DMS 273 (cell line): ENCODE measurements around the gene FBXL17.

ENCODE experiments used
- DNase-seq: peaks from one replicate; lab custom pipeline; 2025; ENCODE audit not compliant: unreplicated experiment; lab: John Stamatoyannopoulos, UW

The FBXL17 gene

DNA sequence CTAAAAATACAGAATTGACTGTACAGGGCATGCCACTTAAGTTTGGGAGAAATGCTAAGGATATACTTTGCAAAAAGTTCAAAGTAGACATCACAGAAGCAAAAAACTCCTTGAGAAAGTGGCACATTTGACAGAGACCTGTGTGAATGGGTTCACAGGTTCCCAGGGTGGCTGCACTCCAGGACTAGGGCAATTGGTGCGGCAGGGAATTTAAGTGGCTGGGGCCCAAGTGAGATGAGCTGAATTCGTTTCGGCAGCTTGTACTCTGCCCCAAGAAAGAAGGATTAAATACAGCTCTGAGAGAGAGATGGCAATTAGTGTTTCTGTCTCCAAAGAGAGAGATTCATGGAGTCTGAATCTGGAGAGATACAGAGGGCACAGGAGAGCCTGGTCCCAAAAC lies 280.1 kb downstream of the FBXL17 start:
- no peak for DNase-seq

GRCh38 chr5:108101130-108101529 lies 280.8 kb downstream of the FBXL17 start:
- no peak for DNase-seq

- DNase-seq = no peak
Measured at GRCh38 chr5:108094800-108095199, 287.1 kb downstream of the FBXL17 start.

GRCh38 chr5:108093186-108093585 lies 288.7 kb downstream of the FBXL17 start:
- DNase-seq = peak; percentile 40

GRCh38 chr5:108090946-108091345 lies 291.0 kb downstream of the FBXL17 start:
- no peak for DNase-seq

- DNase-seq = peak; percentile 29
Measured at GRCh38 chr5:108084105-108084504, 297.8 kb downstream of the FBXL17 start.

DNA sequence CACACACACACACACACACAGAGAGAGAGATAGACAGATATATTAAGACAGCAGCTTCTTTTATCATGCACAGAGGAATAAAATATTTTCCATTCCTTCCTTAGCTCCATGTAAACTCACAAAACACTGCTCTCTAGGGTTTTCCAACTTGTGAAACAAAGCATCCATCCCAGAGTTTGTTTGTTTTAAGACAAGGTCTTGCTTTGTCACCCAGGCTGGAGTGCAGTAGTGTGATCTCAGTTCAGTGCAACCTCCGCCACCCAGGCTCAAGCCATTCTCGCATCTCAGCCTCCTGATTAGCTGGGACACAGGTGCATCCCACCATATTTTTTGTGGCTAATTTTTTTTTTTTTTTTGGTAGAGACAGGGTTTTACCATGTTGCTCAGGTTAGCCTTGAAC lies 298.7 kb downstream of the FBXL17 start:
- peak; percentile 8 for DNase-seq

DNA sequence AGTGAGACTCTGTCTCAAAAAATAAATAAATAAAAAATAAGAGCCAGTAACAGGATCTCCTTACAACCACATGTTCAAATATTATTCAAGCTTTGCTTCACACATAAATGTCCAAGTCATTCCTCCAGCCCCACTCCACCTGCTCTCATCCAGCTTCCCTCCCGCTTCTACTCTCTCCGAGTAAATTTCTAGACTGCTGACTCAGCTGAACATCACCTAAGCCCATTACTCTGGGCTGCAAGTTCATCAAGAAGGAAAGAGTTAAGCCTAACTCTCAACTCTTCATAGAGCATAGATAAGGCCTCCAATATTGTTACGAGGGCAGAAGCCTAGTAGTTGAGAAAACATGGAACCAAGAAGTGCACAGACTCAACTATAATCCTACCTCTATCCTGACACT lies 300.2 kb downstream of the FBXL17 start:
- no peak for DNase-seq

DNA sequence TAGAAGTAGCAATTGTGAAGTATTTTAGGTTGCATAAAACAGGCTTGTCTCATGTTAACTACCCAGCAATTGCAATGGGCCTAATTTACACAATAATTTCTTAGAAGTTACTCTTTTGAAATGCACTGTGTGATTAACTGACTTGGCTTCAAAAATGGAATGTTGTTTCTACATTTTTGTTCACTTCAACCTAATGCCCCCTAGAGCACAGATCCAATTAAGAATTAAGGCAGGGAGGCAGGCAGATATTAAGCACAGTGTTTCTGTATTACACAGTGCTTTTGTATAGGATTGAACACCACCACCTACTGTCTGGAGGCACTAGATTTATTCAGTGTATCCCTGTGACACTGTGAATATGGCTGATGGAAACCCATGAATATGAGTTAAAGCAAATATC lies 302.1 kb downstream of the FBXL17 start:
- peak; percentile 13 for DNase-seq

DNA sequence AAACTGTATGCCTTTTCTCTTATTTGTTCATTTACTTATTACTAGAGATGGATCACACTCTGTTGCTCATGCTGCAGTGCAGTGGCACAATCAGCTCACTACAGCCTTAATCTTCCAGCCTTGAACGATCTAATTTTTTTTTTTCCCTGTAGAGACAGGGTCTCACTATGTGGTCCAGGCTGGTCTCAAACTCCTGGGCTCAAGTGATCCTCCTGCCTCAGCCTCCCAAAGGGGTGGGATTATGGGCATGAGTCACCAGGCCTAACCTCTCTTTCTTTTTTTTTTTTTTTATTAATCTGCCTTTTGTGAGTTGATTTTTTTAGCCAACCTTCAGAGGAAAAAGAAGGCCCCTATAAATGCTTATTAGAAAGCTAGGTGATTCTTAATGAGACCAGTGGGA lies 303.0 kb downstream of the FBXL17 start:
- no peak for DNase-seq

GRCh38 chr5:108078345-108078744 lies 303.6 kb downstream of the FBXL17 start:
- DNase-seq = no peak

- DNase-seq = no peak
Measured at GRCh38 chr5:108074626-108075025, 307.3 kb downstream of the FBXL17 start.

DNA sequence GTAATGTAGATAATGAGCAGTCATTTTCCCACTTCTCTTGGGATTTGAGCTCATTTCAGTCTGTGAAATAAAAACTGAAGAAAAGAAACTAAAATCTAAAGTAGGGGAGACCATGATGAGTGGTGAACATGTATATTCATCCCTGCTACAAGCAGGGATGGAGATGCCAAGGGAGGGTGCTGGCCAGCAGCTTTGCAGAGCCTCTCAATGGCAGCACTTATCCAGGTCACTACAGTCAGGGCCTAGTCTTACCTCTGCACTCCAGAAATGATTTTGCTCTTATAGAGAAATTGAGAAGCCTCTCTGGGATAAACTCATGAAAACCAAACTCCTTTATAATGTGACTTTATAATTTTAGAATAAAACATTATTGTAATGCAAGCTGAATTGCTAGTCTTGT lies 317.6 kb downstream of the FBXL17 start:
- no peak for DNase-seq

- DNase-seq = no peak
Measured at GRCh38 chr5:108061941-108062340, 320.0 kb downstream of the FBXL17 start.

DNA sequence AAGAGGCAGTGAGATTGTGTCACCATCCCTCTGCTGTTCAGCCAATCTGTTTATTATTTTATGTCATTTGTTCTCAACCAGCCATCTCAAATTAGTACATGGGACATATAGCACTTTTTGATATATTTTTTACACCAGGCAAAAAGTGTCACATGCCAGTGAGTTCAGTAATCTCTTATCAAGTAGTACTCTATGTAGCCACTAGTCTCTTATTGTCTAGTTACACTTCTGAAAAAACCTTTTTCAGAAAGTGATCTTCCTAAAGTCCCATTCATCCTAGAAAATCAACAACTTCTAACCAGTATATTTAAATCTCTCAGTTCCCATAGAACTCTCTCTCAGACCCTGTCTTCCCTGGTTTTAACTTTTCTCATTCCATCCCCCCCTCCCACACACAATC lies 321.6 kb downstream of the FBXL17 start:
- no peak for DNase-seq

- peak; percentile 4 for DNase-seq
Measured at GRCh38 chr5:108059334-108059733, 322.6 kb downstream of the FBXL17 start.

DNA sequence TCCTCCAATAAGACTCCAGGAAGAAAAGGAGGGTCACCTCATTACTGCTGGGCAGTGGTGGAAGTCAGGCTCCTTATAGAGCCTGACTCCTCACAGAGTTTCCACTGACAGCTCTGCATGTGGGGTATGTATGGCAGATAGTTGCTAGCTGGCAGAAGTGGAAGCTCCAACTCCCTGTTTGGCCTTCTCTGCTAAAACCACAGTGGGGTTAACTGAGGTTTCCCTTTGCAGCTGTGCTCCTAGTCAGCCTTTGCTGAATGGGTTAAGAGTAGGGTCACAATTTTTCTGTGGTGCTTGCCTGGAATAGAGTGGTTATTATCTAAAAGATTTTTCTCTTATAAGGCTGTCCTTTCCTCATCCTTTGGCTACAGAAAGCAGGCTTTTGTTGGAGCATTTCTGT lies 327.5 kb downstream of the FBXL17 start:
- no peak for DNase-seq

DNA sequence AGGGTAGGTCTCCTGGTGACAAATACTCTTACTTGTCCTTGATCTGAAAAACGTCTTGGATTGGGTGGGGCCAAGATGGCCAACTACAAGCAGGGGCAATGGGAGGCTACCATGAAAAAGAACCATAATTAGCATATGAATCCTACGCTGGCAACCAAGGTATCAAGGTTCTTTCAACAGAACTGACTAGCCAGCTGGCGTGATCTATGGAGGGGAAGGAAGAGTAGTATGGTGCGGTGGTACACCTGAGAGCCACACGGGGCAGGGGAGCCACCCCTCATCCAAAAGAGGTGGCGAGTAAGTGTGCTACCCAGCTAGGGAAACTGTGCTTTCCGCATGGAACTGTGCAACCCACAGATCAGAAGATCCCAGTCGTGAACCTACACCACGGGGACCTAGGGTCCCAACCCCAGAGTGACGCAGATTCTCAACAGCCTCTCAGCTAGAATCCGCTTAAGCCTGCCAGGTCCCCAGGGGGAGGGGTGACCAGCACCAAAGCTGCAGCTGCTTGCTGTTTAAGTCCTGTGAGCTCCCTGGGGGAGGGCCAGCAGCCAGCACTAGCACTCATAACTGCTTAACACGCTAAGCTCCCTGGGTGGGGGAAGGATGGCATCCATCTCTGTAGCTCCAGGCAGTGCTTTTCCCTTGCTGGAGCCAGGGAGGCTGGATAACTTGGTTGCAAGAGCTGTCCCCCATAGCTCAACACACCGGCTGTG lies 334.8 kb downstream of the FBXL17 start:
- no peak for DNase-seq

DNA sequence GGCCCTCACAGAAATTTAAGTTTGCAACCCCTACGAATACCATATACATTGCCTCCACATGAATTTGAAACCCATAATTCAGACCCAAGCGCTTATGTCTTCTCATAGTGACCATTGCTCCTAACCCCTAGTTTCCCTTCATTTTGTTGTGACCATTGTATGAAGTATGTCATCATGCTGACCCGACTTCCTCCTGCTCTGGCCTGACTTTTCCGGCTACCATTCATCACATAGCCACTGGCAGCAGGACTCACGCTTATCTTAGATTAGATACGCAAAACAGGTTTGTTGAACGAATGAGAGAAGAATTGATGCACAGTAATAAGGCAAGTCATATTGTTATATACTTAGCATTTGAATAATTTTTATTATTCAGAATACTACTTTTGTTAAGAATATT lies 345.4 kb downstream of the FBXL17 start:
- no peak for DNase-seq

DNA sequence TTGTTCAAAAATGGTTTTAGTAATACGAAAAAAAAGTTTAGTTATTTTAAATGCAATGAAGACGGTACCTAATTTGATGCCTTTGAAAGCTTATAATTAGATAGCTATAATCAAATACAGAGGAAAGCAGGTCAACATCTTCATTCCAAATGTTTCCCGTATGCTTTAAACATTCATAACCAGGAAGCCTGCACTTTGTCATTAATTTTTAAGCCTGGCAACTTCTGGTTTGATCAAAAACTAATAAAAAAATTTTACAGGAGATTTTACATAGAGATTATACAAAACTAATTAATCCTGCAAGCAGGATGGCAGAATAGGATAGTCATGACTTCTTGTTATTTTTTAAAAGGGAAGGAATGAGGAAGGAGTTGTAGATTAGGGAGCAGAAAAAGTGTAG lies 353.0 kb downstream of the FBXL17 start:
- no peak for DNase-seq

GRCh38 chr5:108028412-108028811 lies 353.5 kb downstream of the FBXL17 start:
- no peak for DNase-seq

GRCh38 chr5:108025957-108026356 lies 355.9 kb downstream of the FBXL17 start:
- no peak for DNase-seq

DNA sequence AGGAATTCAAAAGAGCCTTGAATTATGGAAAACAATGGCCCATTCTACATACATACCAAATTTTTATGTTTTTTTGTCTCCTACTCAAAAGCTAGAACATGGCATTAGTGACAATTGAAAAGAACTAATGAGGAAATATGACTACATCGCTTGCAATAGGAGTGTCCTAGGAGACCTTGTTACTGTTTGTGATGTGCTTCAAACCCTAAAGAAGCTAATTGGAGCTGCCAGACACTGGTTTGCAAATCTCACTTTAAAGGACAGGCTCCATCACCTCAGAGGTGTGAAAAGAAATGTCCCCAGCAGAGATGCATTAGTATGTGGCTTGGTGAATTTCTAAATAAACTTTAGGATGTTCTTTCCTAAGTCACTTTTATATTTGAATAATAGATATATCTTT lies 356.9 kb downstream of the FBXL17 start:
- no peak for DNase-seq
